Measurements from ENCODE around the gene RXFP4.
A peak's percentile ranks its signal among the peaks of the same experiment; 100 is the strongest.

The RXFP4 gene

DNA sequence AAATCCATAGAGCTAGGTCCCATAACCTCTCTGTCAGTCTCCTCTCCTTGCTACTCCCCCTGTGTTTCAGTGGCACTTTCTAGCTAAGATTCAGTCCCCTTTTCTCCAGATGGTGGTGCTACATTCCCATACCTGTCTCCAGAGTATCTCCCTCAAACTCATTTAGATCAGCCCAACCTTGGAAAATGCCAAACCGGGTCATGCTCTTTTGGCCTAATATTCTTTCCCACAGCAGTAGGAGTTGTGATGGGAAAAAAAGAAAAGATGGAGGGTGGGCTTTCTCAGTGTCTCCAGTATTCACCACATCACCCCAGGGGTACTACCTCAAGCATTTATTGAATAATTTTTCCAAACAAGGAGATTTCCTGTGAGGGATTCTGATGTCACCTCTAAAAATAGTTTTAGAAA, 3.2 kb upstream of the RXFP4 start:
- no peak overlapping the region for H3K27ac ChIP-seq

GRCh38 chr1:155940482-155940992, 901 bp upstream of the RXFP4 start:
- H3K27ac ChIP-seq: peak overlapping the region; percentile 65
- TF ChIP-seq ZFX (IDR thresholded peaks at IDR 0.05): peak; percentile 26; the same call in 1 of the 2 replicates
- TF ChIP-seq, protein P1, sequence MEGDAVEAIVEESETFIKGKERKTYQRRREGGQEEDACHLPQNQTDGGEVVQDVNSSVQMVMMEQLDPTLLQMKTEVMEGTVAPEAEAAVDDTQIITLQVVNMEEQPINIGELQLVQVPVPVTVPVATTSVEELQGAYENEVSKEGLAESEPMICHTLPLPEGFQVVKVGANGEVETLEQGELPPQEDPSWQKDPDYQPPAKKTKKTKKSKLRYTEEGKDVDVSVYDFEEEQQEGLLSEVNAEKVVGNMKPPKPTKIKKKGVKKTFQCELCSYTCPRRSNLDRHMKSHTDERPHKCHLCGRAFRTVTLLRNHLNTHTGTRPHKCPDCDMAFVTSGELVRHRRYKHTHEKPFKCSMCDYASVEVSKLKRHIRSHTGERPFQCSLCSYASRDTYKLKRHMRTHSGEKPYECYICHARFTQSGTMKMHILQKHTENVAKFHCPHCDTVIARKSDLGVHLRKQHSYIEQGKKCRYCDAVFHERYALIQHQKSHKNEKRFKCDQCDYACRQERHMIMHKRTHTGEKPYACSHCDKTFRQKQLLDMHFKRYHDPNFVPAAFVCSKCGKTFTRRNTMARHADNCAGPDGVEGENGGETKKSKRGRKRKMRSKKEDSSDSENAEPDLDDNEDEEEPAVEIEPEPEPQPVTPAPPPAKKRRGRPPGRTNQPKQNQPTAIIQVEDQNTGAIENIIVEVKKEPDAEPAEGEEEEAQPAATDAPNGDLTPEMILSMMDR (conservative IDR thresholded peaks at IDR 0.05): no peak

More for the DNA sequence above, 3.2 kb upstream of the RXFP4 start:
- TF ChIP-seq ZFX (IDR thresholded peaks at IDR 0.05): no peak
- TF ChIP-seq, protein P1 (conservative IDR thresholded peaks at IDR 0.05): peak; percentile 68

- TF ChIP-seq, protein P1 (conservative IDR thresholded peaks at IDR 0.05): no peak
- no peak for TF ChIP-seq ZFX (IDR thresholded peaks at IDR 0.05)
- peak overlapping the region; percentile 65 for H3K27ac ChIP-seq
Measured at GRCh38 chr1:155941845-155942531, 550 bp downstream of the RXFP4 start.

GRCh38 chr1:155942578-155943141, 1.2 kb downstream of the RXFP4 start:
- TF ChIP-seq, protein P1 (conservative IDR thresholded peaks at IDR 0.05): no peak
- TF ChIP-seq ZFX (IDR thresholded peaks at IDR 0.05): no peak
- H3K27ac ChIP-seq: no peak overlapping the region

DNA sequence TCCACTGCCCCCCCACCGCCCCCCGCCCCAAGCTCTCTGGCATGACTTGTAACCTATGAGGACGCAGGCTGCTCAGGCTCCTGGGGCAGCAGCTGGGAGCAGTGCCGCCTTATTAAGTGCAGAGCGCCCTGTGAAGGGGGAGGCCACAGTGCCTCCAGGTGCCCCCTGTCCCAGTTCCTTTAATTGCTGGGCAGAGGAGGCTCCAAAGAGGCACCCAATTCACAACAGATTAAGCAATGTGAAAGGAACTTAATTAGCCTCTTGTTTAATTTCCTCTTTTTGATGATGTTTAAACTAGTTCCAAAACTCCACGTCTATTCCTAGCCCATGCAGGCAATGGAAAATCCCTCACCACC, 3.0 kb downstream of the RXFP4 start:
- TF ChIP-seq ZFX (IDR thresholded peaks at IDR 0.05): no peak
- TF ChIP-seq, protein P1 (conservative IDR thresholded peaks at IDR 0.05): no peak

GRCh38 chr1:155946633-155947219, 5.3 kb downstream of the RXFP4 start:
- TF ChIP-seq, protein P1 (conservative IDR thresholded peaks at IDR 0.05): no peak
- no peak for TF ChIP-seq ZFX (IDR thresholded peaks at IDR 0.05)
- H3K27ac ChIP-seq: no peak overlapping the region

More for the DNA sequence above, 3.0 kb downstream of the RXFP4 start:
- no peak overlapping the region for H3K27ac ChIP-seq

GRCh38 chr1:155947292-155947691, 5.9 kb downstream of the RXFP4 start:
- H3K27ac ChIP-seq: no peak overlapping the region
- TF ChIP-seq, protein P1 (conservative IDR thresholded peaks at IDR 0.05): no peak
- no peak for TF ChIP-seq ZFX (IDR thresholded peaks at IDR 0.05)
